ENCODE data around the gene PRRC2B. TPM values are rescaled to one million over a fixed set of nuclear protein-coding genes. Genes with fewer than 3 reads are reported as not detected.
A peak's percentile ranks its signal among the peaks of the same experiment; 100 is the strongest.

Gene PRRC2B
- total and polyA plus RNA-seq, 2 of the 13 experiments (the other 11 are each of a cell fraction or from before 2014, with no cell fraction given) = 20.8 to 37.4 TPM

DNA sequence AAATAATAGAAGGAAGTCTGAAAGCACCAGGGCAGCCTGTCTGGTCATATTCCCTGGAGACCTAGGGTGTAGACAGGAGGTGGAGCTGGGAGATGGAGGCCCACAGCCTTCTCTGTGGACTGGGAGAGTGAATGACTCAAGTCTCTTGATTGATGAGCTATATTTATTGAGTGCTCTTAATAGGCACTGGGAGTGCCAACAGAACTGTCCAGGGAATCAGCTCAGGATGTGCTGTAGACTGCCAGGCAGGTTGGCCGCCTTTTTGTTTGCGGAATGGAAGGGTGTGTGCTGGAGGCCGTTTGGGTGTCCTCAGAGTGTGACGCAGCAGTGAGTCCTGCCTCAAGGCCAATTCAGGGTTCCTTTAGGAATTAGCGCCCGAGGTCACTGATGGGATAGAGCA, 75.5 kb downstream of the PRRC2B start:
- ChIA-PET CTCF (ENCODE audit: low intra/inter-chr PET ratio, low total read pairs) (no interaction called here), POLR2A (no interaction called here)
- H3K36me3 ChIP-seq (replicated peaks in 1 of 2; ENCODE audit: control insufficient read depth in 1 of 2, insufficient read depth in 2 of 2, low read length in 2 of 2) = peaks cover 45 to 86% of the 10 kb centered on the region in 2 experiments
- peaks cover 30% of the 10 kb centered on the region for H4K20me1 ChIP-seq (ENCODE audit: insufficient read depth, low read length)
- no peaks in the 10 kb centered on the region for H3K79me2 ChIP-seq (ENCODE audit: insufficient read depth, low read length)
- no peak overlapping the region for H3K4me2 ChIP-seq (ENCODE audit: low read depth, low read length)
- no TSS peak for BruUV-seq (replicated peaks)
- H3K27me3 ChIP-seq (ENCODE audit: control insufficient read depth in 1 of 2, insufficient read depth in 2 of 2, low read length in 2 of 2) = no peaks in the 10 kb centered on the region
- DNase-seq (ENCODE audit: low spot score) (no peak), ATAC-seq (no peak), FAIRE-seq (no peak)
- no peak overlapping the region for H2AFZ ChIP-seq (ENCODE audit: low read length)
- H3K9me3 ChIP-seq (ENCODE audit: low read length) = no peaks in the 10 kb centered on the region
- intact Hi-C loops (cut with micrococcal nuclease; ENCODE audit: unreplicated experiment) = no loop called here
- H3K27ac ChIP-seq (ENCODE audit: extremely low read length, insufficient read depth, low read length) = no peak overlapping the region
- H3K4me1 ChIP-seq (ENCODE audit: insufficient read depth, low read length) = peaks cover 15% of the 10 kb centered on the region
- WGBS (ENCODE audit: low lambda C conversion rate) = 95% methylated on average over 6 of the region's 6 CpGs
- in situ Hi-C loops (cut with HindIII; ENCODE audit: extremely low pct_ligation_motif_present, low pct_unique_long_range_greater_than_20kb) = no loop called here
- no peak overlapping the region for H3K4me3 ChIP-seq (replicated peaks in 1 of 3; ENCODE audit: insufficient read depth in 1 of 3, low read depth in 2 of 3, low read length in 3 of 3)
- TF ChIP-seq ZNF737 (CRISPR knock-in tag; IDR thresholded peaks at IDR 0.05; ENCODE audit: borderline replicate concordance) (no peak), HDAC6 (IDR thresholded peaks at IDR 0.05; ENCODE audit: low read depth, low read length) (no peak), ZNF619 (CRISPR knock-in tag; IDR thresholded peaks at IDR 0.05) (no peak)
- TF ChIP-seq, protein P1, sequence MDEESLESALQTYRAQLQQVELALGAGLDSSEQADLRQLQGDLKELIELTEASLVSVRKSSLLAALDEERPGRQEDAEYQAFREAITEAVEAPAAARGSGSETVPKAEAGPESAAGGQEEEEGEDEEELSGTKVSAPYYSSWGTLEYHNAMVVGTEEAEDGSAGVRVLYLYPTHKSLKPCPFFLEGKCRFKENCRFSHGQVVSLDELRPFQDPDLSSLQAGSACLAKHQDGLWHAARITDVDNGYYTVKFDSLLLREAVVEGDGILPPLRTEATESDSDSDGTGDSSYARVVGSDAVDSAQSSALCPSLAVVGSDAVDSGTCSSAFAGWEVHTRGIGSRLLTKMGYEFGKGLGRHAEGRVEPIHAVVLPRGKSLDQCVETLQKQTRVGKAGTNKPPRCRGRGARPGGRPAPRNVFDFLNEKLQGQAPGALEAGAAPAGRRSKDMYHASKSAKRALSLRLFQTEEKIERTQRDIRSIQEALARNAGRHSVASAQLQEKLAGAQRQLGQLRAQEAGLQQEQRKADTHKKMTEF (CRISPR knock-in tag; IDR thresholded peaks at IDR 0.05) = no peak
- H3K9ac ChIP-seq (ENCODE audit: insufficient read depth, low read depth, low read length) = no peak overlapping the region

DNA sequence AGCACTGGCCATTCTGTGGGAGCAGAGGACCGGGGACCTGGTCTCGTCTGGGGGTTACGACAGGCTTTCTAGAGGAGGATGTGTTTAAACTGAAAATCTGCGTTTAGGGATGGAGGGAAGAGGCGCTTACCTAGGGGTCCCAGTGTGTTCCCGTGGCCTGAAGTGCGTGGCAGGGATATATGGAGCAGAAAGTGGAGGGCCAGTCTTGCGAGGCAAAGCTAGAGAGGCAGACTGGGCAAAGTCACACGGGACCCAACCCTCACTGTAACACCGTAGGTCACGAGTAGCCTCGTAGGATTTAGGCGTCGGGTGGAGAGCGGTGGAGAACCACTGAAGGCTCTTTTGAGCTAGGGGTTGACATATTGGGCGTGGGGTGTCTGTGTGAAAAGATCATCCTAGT, 76.1 kb downstream of the PRRC2B start:
- ATAC-seq (no peak), FAIRE-seq (no peak), DNase-seq (ENCODE audit: low spot score) (no peak)
- no peaks in the 10 kb centered on the region for H3K27me3 ChIP-seq (ENCODE audit: control insufficient read depth in 1 of 2, insufficient read depth in 2 of 2, low read length in 2 of 2)
- peak; percentile 59 for TF ChIP-seq RBM22 (optimal IDR thresholded peaks at IDR 0.05; ENCODE audit: low read length)
- TF ChIP-seq HOXD1 (CRISPR knock-in tag; IDR thresholded peaks at IDR 0.05) = no peak
- H3K36me3 ChIP-seq (replicated peaks in 1 of 2; ENCODE audit: control insufficient read depth in 1 of 2, insufficient read depth in 2 of 2, low read length in 2 of 2) = peaks cover 47 to 86% of the 10 kb centered on the region in 2 experiments
- in situ Hi-C loops (cut with HindIII; ENCODE audit: extremely low pct_ligation_motif_present, low pct_unique_long_range_greater_than_20kb) = no loop called here
- CTCF ChIA-PET (ENCODE audit: low intra/inter-chr PET ratio, low total read pairs) = no interaction called here
- H3K4me2 ChIP-seq (ENCODE audit: low read depth, low read length) = no peak overlapping the region
- H3K9me3 ChIP-seq (ENCODE audit: low read length) = no peaks in the 10 kb centered on the region
- no peak overlapping the region for H3K27ac ChIP-seq (ENCODE audit: extremely low read length, insufficient read depth, low read length)
- H3K4me3 ChIP-seq (replicated peaks in 1 of 3; ENCODE audit: insufficient read depth in 1 of 3, low read depth in 2 of 3, low read length in 3 of 3) = no peak overlapping the region
- no peaks in the 10 kb centered on the region for H3K79me2 ChIP-seq (ENCODE audit: insufficient read depth, low read length)
- H3K4me1 ChIP-seq (ENCODE audit: insufficient read depth, low read length) = peaks cover 15% of the 10 kb centered on the region
- POLR2A ChIA-PET = no interaction called here
- 97% methylated on average over 16 of the region's 16 CpGs for WGBS (ENCODE audit: low lambda C conversion rate)
- H2AFZ ChIP-seq (ENCODE audit: low read length) = no peak overlapping the region
- intact Hi-C loops (cut with micrococcal nuclease; ENCODE audit: unreplicated experiment) = no loop called here
- H4K20me1 ChIP-seq (ENCODE audit: insufficient read depth, low read length) = peaks cover 30% of the 10 kb centered on the region
- BruUV-seq (replicated peaks) = no TSS peak
- no peak overlapping the region for H3K9ac ChIP-seq (ENCODE audit: insufficient read depth, low read depth, low read length)
